Lung (tissue), 12 donors: ENCODE data around the gene FRMD4A. TPM values are rescaled to one million over a fixed set of nuclear protein-coding genes. Genes with fewer than 3 reads are reported as not detected.

Experiments used
- ATAC-seq: fragments of 200-7000 bp; cut with Tn5 transposase; one replicate; pipeline ENCODE4 v1.9.1; 2020; ENCODE audit warnings: moderate number of reproducible peaks; ENCODE audit not compliant: insufficient read depth, low FRiP score
- DNase-seq, 3 donors: peaks; one replicate each; pipeline ENCODE4 v3.0.0-alpha.2; 2013 to 2017
- H3K27ac ChIP-seq, 2 donors: one replicate each; pipeline ENCODE4 v1.5.1; 2013; ENCODE audit warnings: mild to moderate bottlenecking in 2 of 2, moderate library complexity in 2 of 2, control low read depth in 1 of 2, inconsistent platforms in 1 of 2, low read depth in 1 of 2, low read length in 1 of 2
- H3K27me3 ChIP-seq, 3 donors: one replicate each; pipeline ENCODE4 v1.5.1; 2013; ENCODE audit warnings: low read length in 2 of 3; ENCODE audit not compliant: control insufficient read depth in 3 of 3, insufficient read depth in 3 of 3
- H3K36me3 ChIP-seq, 4 donors: one replicate each; pipeline ENCODE4 v1.5.1; 2013; ENCODE audit warnings: low read length in 4 of 4, mild to moderate bottlenecking in 1 of 4, moderate library complexity in 1 of 4; ENCODE audit not compliant: control insufficient read depth in 4 of 4, insufficient read depth in 4 of 4
- H3K4me1 ChIP-seq, 5 donors: one replicate each; pipeline ENCODE4 v1.5.1; 2013; ENCODE audit warnings: low read length in 5 of 5, mild to moderate bottlenecking in 2 of 5, moderate library complexity in 1 of 5; ENCODE audit not compliant: control insufficient read depth in 5 of 5, insufficient read depth in 5 of 5
- H3K4me3 ChIP-seq: one replicate; pipeline ENCODE4 v1.5.1; 2013; ENCODE audit warnings: mild to moderate bottlenecking, control low read depth, moderate library complexity
- H3K9ac ChIP-seq, 2 donors: one replicate each; pipeline ENCODE4 v1.5.1; 2013; ENCODE audit warnings: low read length in 2 of 2, control low read depth in 1 of 2; ENCODE audit not compliant: insufficient read depth in 1 of 2
- H3K9me3 ChIP-seq, 4 donors: one replicate each; pipeline ENCODE4 v1.5.1; 2013; ENCODE audit warnings: low read length in 3 of 4, mild to moderate bottlenecking in 1 of 4, moderate library complexity in 1 of 4; ENCODE audit not compliant: control insufficient read depth in 4 of 4, insufficient read depth in 3 of 4
- whole genome bisulfite sequencing, 2 donors: extraction: QIAGEN DNeasy Blood & Tissue Kit; methylation state at CpG; one replicate each; pipeline ENCODE4 v1.1.7; 2013; 5-methylcytosine and 5-hydroxymethylcytosine counted together
- polyA plus RNA-seq, 2 donors: library from polyadenylated mRNA; stranded (reverse); fragments of 200-250 nt; gene quantifications; one replicate each; pipeline ENCODE4 v1.2.1, GENCODE V29; 2013
- total RNA-seq, 2 donors: library from RNA; depleted of rRNA in 1 of 2; stranded (reverse); fragments of >200 nt in 1 of 2; gene quantifications; one replicate each; pipeline ENCODE4 v1.2.1, GENCODE V29; 2014 to 2021
- TF ChIP-seq, protein P1 (sequence below): IDR thresholded peaks from 2 replicates; pipeline ENCODE4 v1.5.1; 2012; ENCODE audit warnings: mild to moderate bottlenecking; ENCODE audit errors: control extremely low read depth, extremely low read depth
- donor health status: control.
- donor health status: control.
- donor health status: Bipolar disorder and iron deficiency.
- donor health status: healthy.
- donor health status: DM: yes; HTN: yes; CAD: no.

The FRMD4A gene
- total and polyA plus RNA-seq, 4 donors, result 12.0 to 64.5 (median 29.3) TPM

DNA sequence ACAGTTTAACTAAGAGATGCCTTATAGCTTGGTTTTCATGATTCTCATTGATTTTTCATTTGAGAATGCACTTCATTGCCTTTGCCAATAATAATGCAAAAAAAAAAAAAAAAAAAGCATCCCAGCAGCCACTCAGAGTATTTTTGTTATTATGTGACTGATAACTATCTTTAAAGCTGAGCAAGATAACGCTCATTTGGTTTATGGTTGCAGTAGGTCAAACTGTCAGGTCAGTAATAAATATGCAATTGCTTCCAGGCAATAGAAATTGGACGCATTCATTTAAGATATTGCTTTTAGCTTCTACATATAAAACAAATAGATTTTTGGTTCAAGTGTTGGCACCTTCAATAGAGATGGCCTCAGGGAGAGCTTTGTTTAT is 528.8 kb downstream of the FRMD4A start:
- DNase-seq (no peak), ATAC-seq (no peak)
- peaks cover 1 to 16% (median 5%) of the 10 kb centered on the region in 5 donors for H3K4me1 ChIP-seq
- no peak overlapping the region for H3K9ac ChIP-seq
- H3K9me3 ChIP-seq, result no peaks in the 10 kb centered on the region
- peaks cover 0 to 9% (median 0%) of the 10 kb centered on the region in 3 donors for H3K27me3 ChIP-seq
- 66 to 80% methylated on average over 2 of the region's 2 CpGs for WGBS, 2 donors
- no peak overlapping the region for H3K4me3 ChIP-seq
- TF ChIP-seq, protein P1, sequence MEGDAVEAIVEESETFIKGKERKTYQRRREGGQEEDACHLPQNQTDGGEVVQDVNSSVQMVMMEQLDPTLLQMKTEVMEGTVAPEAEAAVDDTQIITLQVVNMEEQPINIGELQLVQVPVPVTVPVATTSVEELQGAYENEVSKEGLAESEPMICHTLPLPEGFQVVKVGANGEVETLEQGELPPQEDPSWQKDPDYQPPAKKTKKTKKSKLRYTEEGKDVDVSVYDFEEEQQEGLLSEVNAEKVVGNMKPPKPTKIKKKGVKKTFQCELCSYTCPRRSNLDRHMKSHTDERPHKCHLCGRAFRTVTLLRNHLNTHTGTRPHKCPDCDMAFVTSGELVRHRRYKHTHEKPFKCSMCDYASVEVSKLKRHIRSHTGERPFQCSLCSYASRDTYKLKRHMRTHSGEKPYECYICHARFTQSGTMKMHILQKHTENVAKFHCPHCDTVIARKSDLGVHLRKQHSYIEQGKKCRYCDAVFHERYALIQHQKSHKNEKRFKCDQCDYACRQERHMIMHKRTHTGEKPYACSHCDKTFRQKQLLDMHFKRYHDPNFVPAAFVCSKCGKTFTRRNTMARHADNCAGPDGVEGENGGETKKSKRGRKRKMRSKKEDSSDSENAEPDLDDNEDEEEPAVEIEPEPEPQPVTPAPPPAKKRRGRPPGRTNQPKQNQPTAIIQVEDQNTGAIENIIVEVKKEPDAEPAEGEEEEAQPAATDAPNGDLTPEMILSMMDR, result no peak
- H3K27ac ChIP-seq, result no peak overlapping the region
- peaks cover 0 to 4% (median 3%) of the 10 kb centered on the region in 4 donors for H3K36me3 ChIP-seq

DNA sequence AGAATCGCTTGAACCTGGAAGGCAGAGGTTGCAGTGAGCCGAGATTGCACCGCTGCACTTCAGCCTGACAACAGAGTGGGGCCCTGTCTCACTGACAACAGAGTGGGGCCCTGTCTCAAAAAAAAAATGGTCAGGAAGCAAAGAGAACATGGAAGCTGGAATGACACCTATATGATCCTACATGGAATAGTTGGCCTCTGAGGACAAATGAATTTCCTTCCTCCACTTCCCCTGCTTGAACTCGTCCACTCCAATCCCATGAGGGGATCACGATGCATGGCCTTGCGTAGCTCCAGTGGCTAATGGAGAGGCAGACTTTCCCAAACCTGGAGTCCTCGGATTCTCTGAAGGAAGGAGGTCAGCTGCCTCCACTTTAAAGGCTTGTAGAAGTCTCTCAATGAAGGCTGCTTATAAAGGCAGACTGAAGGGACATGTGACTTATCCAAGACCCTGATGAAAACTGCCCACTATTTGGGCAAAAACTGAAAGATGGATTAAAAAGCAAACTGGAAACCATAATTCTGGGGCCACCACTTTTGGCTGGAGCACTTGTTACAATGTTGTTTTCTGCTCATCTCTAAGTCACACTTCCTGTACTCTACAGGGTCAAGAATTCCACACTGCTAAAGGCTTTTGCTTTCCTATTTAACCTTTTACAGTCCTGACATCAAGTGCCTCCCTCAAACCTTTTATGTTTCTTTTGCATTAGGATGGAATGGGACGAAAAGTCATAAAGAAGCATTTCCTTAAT is 529.4 kb downstream of the FRMD4A start:
- peaks cover 1 to 16% (median 6%) of the 10 kb centered on the region in 5 donors for H3K4me1 ChIP-seq
- H3K36me3 ChIP-seq, result peaks cover 0 to 4% (median 3%) of the 10 kb centered on the region in 4 donors
- ATAC-seq (no peak), DNase-seq (no peak)
- no peak overlapping the region for H3K9ac ChIP-seq
- H3K4me3 ChIP-seq, result no peak overlapping the region
- TF ChIP-seq, protein P1, result no peak
- H3K9me3 ChIP-seq, result no peaks in the 10 kb centered on the region
- peaks cover 0 to 9% (median 0%) of the 10 kb centered on the region in 3 donors for H3K27me3 ChIP-seq
- WGBS, 2 donors, result 88 to 92% methylated on average over 8 of the region's 8 CpGs
- H3K27ac ChIP-seq, result no peak overlapping the region

DNA sequence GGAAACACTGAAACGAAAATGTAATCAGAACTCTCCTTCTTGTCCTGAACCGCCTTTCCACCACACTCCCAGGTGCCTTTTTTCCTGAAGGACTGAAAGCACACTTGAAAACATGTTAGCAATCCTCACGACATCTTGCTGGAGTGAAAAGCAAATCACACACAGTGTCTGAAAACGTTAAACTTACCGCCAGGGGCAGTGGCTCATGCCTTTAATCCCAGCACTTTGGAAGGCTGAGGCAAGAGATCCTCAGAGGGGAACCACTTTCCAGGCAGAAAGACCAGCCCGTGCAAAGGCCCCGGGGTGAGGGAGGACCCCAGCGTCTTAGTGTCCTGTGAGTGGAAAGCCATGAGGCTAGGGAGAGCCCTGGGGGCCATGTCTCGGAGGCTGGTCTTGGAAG is 533.6 kb downstream of the FRMD4A start:
- H3K9me3 ChIP-seq, result no peaks in the 10 kb centered on the region
- H3K36me3 ChIP-seq, result peaks cover 2 to 7% (median 3%) of the 10 kb centered on the region in 4 donors
- peaks cover 0 to 21% (median 0%) of the 10 kb centered on the region in 3 donors for H3K27me3 ChIP-seq
- H3K9ac ChIP-seq, result no peak overlapping the region
- TF ChIP-seq, protein P1, result no peak
- 75 to 98% methylated on average over 9 of the region's 9 CpGs for WGBS, 2 donors
- H3K4me3 ChIP-seq, result no peak overlapping the region
- peaks cover 0 to 23% (median 5%) of the 10 kb centered on the region in 5 donors for H3K4me1 ChIP-seq
- DNase-seq (peak in 2 of 3 donors; percentile 23 to 65), ATAC-seq (no peak)
- no peak overlapping the region for H3K27ac ChIP-seq
